Pulmonary artery endothelial cell (primary cell): ENCODE results near the gene RTKN2. TPM values are rescaled to one million over a fixed set of nuclear protein-coding genes. Genes with fewer than 3 reads are reported as not detected.

Experiments used
- DNase-seq: peaks from one replicate; pipeline ENCODE4 v3.0.0-alpha.2; 2011; ENCODE audit warnings: low read depth, low spot score
- total RNA-seq: library from RNA; depleted of rRNA; stranded (reverse); fragments of >200 nt; gene quantifications from 2 replicates; pipeline ENCODE4 v1.2.3, GENCODE V29; 2014

Gene RTKN2
- total RNA-seq, 1 donor from 2014 or later = 0.92 TPM

DNA sequence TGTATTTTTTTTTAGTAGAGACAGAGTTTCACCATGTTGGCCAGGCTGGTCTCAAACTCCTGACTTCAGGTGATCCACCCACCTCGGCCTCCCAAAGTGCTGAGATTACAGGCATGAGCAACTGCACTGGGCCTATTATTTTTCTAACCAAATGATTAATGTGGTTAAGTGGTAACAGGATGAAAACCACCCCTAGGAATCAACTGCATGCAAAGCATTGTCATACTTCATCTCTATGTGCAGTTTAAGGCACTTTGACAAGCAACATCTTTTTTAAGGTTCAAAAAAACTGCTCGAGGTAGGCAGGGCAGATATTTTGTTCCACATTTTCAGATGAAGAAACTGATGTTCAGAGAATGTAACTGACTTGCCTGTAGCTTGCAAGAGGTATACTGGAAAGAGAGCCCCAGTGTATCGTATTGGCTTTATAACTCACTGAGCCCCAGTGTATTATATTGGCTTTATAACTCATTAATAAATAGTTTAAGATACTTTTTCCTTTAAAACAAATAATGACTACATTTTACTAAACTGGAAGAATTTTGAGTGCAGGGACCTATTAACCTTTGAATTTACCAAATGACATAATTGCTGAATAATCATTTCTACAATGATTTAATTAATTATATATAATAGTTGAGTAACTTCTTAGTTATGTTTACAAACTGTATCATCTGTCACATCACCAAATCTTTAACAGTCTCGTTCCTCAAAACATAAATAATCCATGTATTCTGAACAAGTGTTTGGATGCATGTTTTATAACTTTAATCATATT lies 38.1 kb downstream of the RTKN2 start:
- no peak for DNase-seq

DNA sequence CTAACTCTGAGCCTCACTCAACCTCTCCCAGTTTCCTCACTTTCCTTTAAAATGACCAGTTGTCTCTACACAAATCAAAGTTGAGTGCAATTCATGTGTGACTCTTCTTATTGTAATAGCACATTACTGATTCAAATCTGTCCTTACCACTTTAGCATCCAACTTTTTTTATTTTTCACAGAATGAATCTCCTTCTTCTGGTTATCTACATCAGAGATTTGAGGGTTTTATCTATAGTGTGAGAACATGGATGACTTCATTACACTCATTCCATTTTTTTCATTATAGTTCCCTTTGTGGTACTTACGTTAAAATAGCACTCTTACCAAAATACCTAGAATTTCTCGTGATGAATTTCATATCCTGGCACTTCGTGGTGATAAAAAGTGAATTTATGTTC lies 43.3 kb downstream of the RTKN2 start:
- DNase-seq = no peak

DNA sequence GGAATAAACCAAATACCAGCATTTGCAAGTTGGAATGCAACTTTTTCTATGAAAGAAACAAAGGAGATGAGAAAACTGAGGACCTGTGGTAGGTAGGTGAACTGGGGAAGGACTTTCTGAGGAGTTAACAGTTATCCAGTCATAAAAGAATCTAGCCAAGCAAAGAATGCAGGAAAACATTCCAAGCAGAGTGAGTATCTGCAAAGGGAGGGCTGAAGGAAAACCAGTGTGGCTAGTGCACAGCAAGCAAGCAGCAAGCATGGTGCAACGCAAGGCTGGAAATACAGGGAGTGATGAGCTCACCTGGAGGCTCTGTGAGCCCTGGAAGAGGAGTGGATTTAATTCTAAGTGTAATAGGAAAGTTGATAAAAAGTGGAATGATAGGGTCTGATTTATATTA lies 44.0 kb downstream of the RTKN2 start:
- DNase-seq = no peak

DNA sequence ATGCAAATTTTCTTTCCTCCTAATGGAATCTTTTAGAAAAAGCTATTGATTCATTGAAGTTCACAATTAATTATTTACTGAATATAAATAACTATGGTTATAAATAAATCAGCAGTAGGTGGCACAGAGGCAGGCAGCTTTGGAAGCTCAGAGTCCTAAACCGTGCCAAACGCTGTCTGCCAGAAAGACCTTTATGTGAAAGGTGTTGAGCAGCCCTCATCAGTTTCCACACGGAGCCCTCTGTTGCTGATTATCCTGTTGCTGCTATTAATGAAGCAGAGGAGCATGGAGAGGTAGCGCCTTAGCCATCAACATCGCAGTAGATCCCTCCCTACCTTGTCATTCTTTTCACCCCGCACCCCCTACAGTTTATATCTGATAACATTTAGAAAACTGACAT lies 51.0 kb downstream of the RTKN2 start:
- no peak for DNase-seq

DNA sequence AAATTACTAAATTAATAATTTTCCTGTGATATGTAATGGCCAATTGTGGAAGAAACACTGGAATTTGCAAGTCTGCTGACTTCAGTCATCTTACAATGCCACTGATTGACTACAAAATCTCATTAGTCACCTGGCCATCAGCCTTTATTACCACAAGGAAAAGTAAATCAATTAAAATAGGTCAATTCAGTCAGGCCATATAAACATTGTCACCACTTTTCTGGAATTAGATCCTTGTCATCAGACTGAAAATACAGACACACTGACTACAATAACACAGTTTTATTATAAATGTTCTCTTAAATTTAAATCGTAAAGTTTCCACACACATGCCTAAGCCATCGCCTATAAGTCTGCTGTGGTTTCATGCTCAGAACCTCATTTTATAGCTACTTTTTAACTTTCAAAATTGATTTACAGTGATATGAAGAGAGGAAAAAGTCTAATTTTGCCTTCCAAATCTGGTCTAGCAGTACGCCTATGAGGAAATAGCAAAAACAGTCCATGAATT lies 54.2 kb downstream of the RTKN2 start:
- no peak for DNase-seq

DNA sequence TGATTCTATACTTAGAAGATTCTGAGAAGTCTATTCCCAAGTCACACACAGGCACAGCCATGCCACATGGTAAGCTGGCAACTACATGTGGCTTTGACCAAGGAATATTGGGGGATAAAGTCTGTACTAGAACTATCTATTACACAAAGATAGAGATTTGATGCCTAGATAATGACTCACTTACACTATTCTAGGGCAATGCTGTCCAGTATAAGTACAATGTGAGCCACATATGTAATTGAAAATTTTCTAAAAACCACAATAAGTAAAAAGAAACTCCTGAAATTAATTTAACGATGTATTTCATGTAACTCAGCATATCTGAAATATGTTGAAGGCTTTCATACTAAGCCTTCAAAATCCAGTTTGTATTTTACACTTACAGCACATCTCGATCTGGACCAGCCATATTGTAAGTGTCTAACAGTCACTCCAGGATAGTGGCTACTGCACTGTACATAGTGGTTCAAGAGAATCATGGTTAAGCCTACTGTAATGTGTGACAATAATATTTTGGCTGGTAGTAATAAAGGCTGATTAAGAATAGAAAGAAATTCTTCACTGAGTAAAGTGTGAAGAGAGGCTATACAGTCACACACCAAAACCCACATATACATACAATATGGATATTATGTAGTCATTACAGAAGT lies 62.8 kb downstream of the RTKN2 start:
- no peak for DNase-seq

DNA sequence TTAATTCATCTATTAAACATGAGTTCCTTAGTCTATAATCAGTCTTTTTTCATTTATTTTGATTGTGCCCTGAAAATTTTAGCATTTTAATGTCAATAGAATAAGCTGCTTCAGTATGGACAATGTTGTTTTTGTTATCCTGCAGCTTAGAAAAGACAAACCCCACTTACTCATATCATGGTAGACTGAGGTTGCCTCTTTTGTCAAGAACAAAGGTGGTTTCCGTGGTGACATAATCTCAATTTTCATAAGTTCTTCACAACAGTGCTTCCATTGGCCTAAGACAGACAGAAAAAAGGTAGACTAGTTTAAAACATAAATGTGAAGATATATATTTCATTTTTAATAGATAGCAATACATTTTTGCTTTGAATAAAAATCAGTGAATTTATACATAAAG lies 69.1 kb downstream of the RTKN2 start:
- no peak for DNase-seq

DNA sequence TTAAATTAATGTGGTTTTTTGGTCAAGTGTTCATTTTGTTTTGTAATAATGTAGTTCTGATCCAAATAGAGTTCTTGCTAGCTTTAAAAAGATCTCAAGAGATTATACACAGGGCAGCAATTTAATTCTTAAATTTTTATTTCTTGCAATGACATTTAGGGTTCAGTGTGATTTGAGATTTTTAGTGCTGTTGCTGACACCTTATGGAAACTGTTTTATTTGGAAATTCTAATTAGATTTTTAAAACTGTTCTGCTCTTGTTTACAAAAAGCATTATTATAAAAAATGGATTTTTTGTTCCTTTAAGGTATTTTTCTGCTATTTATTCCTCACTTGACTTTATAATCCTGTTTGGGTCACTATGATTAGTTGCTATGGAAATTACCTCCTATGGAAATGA lies 72.1 kb downstream of the RTKN2 start:
- no peak for DNase-seq

DNA sequence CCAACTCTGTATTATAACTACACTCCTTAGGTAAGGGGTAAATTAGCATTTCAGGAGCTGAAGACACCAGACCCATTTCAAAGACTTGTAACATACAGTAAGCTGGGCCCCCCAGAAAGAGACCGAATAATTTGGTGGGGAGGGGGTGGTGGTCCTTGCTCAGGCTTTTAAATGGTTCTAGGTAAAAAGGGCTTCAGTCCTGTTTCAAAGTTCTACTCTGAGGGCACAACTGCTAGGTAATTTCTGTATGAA lies 73.0 kb downstream of the RTKN2 start:
- no peak for DNase-seq

DNA sequence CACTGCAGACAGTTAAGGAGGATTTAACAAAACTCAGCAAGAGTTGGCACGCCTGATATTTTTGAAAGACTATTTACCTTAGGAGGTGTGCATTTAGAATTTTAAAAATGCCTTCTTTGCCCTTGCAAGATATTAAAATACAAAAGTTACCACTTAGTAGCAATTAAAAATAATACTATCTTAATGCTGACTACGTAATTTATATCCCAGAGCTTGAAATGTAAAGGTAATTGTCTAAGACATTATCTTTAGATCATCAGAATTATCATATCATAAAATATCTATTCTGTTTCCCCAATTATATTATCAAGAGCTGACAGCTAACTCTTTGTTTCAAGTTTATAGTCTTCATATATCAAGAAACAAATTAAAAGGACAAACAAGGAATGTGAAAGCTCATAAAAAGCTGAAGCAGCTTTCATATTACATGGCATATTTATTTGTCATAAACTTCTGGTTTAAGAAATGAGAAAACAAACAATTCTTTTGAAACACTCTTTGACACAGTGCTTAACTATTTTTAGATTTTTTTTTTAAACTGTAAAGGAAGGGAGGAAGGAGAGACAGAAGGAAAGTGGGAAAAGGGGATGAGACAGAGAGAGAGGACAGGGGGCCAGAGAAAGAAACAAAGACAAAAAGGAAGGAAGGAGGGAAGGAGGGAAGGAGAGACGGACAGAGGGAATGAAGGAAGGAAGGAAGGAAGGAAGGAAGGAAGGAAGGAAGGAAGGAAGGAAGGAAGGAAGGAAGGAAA lies 73.5 kb downstream of the RTKN2 start:
- no peak for DNase-seq

DNA sequence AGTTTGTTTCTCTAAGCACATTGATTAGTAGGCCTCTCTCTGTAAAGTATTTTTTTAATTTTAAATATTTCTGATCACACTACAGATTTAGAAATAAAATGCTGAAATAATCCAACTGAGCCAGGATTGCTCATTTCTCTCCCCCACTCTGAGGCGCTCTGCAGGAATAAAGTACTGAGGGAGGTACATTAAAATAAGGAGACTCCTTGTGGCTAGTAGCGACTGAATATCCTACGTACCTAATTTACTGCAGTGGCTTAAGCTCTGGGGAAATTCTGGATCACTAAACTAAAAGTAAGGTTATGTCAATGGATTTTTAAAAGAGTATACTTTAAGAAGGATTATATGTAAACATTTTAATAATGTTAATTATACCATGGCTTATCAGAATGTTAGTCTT lies 75.2 kb downstream of the RTKN2 start:
- no peak for DNase-seq

DNA sequence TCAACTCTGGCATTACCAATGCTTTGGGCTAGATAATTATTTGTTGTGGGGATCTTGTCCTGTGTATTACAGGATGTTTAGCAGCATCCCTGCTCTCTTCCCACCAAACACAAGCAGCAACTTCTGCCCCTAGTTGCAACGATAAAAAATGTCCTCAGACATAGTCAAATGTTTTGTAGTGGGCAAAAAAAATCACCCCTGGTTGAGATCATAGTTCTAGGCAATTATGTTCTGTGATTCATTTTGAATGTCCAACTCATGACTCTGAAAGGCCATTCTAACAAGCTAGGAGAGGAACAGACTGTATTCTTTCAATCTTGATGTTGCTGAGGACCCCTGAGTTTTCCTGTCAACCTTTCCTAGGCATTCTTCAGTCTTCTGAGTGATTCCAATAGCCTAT lies 79.5 kb downstream of the RTKN2 start:
- DNase-seq = no peak

DNA sequence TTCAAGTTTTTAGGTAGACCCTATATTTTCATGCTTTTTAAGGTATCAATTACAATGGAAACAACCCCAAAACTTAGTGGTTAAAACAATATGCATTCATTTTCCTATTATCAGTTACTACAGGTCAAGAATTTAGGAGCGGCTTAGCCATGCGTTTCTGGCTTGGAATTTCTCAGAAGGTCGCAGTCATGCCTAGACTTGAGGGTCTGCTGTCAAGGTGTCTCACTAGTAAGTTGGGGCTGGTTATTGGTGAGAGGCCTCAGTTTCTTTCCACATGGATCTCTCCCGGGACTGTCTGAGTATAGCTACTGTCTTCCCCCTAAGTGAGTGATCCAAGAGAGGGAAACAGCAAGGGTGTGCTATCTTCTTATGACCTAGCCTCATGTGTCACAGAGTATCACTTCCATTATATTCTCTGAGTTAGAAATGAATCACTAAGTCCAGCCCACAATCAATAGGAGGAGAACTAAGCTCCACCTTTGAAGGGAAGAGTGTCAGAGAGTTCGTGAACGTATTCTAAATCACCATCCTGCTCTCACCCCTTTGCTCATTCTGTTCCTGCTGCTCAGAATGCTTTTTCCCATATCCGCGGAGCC lies 80.5 kb downstream of the RTKN2 start:
- DNase-seq = no peak

DNA sequence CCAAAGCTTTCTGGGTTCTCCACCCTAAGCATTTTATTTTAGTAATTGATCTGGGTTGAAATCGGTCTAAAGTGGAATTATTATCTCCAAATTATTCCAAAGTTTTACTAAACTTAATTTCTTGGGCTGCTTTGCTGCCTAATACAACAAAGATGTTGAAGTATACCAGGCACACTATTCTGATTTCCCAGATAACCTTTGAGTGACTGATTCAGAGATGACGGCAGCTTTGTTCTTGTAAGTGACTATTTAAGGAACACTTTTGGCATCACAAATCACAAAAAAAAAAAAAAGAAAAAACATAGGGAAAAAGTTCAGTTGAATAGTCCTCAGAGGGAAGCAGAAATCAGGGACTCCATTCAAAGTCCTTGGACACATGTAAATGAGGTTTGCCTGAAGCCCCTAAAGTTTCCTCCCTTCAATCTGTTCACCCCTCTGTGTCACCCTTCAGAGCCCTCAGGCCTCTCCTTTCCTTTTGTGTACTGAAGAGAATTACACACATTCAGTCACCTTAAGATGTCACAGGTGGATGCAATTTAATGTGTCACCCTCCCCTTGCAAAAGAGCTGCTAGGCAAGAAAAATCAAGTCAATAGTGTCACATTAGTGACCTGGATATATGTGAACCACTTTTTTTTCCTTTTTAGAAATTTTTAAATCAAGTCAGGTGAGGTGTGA lies 81.5 kb downstream of the RTKN2 start:
- DNase-seq = no peak

DNA sequence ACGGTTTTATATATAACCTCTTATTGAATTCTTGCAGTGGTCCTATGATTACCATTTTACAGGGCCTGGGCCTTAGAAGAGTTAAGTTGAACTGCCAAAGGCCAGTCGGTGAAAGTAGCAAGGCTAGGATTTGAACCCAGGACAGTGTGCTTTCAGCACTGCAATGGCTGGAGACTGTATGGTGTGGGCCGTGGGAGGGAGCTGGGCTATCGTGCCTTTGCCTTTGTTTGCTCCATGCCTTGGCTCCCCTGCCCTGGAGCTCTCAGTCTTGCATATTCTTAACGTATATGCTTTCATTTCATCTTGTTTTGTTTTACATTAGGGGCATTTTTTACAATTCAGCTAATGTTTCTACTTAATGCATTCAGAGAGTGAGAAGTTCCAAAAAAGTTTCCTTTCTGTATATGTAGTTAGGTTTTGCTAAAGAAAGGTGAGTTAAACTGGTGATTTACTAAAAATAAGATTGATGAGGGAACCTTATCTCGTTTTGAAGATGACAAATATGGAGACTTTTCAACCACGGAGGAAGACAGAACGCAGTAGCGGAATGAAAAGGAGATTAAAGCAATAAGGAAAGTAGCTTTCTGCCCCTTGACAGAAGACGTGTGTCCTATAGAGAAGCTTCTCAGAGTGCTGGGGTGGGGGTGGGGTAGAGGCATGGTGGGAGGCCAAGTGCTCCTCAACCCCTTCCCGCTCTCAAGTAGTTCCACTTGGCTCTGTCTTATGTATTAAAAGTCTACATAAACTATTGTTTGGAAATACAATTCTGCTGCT lies 82.5 kb downstream of the RTKN2 start:
- DNase-seq = no peak

DNA sequence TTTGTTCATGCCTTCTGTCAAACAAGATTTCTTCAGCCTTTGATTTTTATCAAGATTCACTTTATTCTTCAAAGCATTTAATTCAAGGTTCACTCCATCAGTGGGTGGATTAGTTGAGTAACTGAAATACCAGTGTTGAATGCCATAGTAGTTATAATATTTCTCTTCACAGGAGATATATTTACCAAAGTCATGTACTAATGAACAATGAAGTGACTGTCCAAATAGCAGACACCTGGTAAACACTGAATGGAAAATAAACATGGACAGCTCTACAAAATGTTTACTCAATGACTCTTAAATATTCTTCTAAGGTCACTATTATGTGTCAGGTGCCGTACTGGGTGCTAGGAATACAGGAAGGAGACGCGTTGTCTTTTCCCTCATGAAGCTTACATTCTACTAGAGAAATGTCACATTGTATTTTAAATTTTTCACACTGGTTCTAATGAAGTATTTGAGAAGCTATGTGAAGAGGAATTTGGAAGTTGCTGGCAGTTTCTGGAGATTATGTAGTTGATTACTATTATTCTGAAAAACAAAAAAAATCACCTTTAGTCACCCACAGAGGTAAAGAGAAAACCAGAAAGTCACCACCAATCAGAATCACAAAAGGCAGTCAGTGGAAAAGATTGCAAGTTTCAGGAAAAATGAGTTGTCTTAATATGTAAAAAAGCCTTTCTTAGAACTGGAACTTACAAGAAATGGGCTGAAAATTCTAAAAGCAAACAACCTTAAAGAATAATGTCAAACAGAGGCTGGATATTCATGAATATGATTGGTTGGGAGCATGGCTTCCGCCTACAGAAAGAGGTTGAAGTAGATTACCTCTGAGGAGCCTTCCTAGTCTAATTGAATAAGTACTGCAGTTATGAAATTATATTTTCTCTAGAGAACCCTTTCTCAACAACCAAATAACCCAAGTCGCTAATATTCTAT lies 84.5 kb downstream of the RTKN2 start:
- no peak for DNase-seq

DNA sequence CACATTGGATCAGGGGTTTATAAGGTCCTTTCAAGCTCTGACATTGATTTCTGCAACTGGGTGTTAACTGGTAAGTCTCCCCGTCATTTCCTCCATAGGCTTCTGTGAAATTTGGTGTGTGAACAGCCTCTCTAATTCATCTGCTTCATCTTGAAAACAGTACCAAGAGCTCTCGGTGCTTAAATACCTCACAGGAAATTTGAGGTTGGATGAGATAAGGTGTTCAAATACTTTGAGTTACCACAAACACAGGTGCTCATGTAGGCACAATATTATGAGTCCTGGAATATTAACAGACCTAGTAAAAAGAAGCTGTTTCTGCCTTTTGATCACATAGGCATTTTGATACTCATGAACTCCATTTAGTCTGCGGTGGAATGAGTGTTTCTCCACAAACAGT lies 85.2 kb downstream of the RTKN2 start:
- DNase-seq = no peak

DNA sequence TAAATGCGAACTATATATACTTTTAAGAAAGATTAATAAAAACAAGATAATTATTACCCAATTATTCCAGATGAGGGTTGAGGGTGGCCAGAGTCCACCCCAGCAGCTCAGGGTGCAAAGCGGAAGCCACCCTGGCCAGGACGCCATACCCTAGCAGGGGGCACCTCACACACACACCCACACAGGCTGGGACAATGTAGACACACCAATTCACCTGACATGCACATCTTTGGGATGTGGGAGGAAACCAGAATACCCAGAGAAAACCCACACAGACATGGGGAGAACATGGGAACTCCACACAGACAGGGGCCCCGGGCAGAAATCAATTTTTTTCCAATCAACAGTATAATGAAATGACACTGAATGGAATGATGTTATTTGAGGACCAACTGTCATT lies 86.0 kb downstream of the RTKN2 start:
- no peak for DNase-seq

DNA sequence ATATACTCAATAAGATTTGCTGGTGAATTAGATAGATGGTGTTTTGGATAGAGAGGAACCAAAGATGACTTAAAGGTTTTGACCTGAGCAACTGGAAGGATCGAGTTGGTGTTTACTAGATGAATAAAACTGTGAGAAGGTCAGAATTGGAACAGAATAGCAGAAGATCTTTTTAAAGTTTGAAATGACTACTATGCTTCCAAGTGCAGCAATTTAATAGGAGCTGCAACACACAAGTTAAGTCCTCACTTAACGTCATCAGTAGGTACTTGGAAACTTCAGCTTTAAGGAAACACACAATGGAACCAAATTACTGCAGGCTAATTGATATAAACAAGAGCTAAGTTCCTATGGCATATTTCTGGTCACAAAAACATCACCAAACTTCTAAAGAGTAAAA lies 86.5 kb downstream of the RTKN2 start:
- DNase-seq = no peak

DNA sequence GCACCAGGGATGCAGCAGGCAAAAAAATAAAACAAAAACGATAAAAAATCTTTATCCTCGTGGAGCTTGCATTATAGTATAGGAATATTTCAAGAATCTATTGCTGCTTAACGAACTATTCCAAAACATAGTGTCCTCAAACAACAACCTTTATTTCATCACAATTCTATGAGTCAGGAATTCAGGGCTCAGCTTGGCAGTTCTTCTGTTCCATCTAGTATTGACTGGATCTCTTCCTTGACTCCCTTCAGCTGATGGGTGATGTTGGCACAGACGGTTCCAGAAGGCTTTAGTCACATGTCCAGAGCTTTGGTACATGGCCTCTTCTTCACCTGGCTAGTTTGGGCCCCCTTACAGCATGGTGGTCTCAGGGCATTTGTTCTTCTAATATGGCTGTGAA lies 88.0 kb downstream of the RTKN2 start:
- DNase-seq = no peak
